GM12878 (cell line): ENCODE measurements around the gene HS3ST5. TPM values are rescaled to one million over a fixed set of nuclear protein-coding genes. Genes with fewer than 3 reads are reported as not detected.

ENCODE experiments used
- ATAC-seq: fragments of 200-7000 bp; cut with Tn5 transposase; 3 replicates; pipeline ENCODE4 v1.9.1; 2020; ENCODE audit warnings: mild to moderate bottlenecking, moderate library complexity
- BruUV-seq: library from RNA; stranded (reverse); fragments of 400-500 nt; replicated peaks from 2 replicates; lab custom pipeline; 2021; lab: Mats Ljungman, UMichigan
- CTCF ChIA-PET: fragments of 300-600 bp; sonication (Branson Sonifier 250); formaldehyde crosslinking; extraction: SDS; loops from one replicate; lab custom pipeline; 2021; ENCODE audit warnings: inconsistent platforms; lab: Yijun Ruan, JAX
- POLR2A ChIA-PET: fragments of 350-600 bp; formaldehyde crosslinking; extraction: SDS; loops from one replicate; lab custom pipeline; 2021; ENCODE audit warnings: inconsistent platforms; lab: Charles Lee
- RAD21 ChIA-PET: fragments of 300-600 bp; sonication (Branson Sonifier 250); formaldehyde crosslinking; loops from one replicate; lab custom pipeline; 2023; ENCODE audit warnings: antibody characterized with exemption; ENCODE audit not compliant: unreplicated experiment; lab: Charles Lee
- SMC1A ChIA-PET: fragments of 300-600 bp; sonication (Branson Sonifier 250); formaldehyde crosslinking; loops from one replicate; lab custom pipeline; 2023; ENCODE audit not compliant: unreplicated experiment, uncharacterized antibody; lab: Charles Lee
- DNase-seq: peaks from one replicate; pipeline ENCODE4 v3.0.0-alpha.2; 2011; ENCODE audit warnings: low read depth, low spot score
- FAIRE-seq: peaks from 3 replicates; lab custom pipeline; 2011; peaks lifted over from hg19 to GRCh38; lab: Jason Lieb, UNC
- H2AFZ ChIP-seq: 2 replicates; pipeline ENCODE4 v1.6.0; 2011; ENCODE audit warnings: low read depth, low read length, control low read depth; ENCODE audit not compliant: control insufficient read depth
- H3K27ac ChIP-seq: 2 replicates; pipeline ENCODE4 v1.5.1; 2011; ENCODE audit warnings: control low read depth; ENCODE audit not compliant: control insufficient read depth, insufficient read depth
- H3K27me3 ChIP-seq, 2 experiments: replicated peaks in 1 of 2; 2 replicates each; pipeline versions ENCODE4 v1.6.0 to v1.6.1; 2011; ENCODE audit warnings: low read length in 1 of 2; ENCODE audit not compliant: control insufficient read depth in 2 of 2, insufficient read depth in 2 of 2
- H3K36me3 ChIP-seq, 2 experiments: 2 replicates each; pipeline ENCODE4 v1.5.1; 2011; ENCODE audit warnings: low read length in 1 of 2; ENCODE audit not compliant: control insufficient read depth in 2 of 2, insufficient read depth in 2 of 2
- H3K4me1 ChIP-seq: 2 replicates; pipeline ENCODE4 v1.6.1; 2011; ENCODE audit warnings: mild to moderate bottlenecking, low read length, moderate library complexity, mixed read lengths; ENCODE audit not compliant: control insufficient read depth, insufficient read depth
- H3K4me2 ChIP-seq: 2 replicates; pipeline ENCODE4 v1.6.0; 2011; ENCODE audit warnings: control low read depth; ENCODE audit not compliant: control insufficient read depth, insufficient read depth
- H3K4me3 ChIP-seq: fragments of 200-600 bp; sonication (generic); 2 replicates; pipeline ENCODE4 v1.5.1; 2016
- H3K79me2 ChIP-seq: 2 replicates; pipeline ENCODE4 v1.6.0; 2011; ENCODE audit warnings: low read length; ENCODE audit not compliant: control insufficient read depth, insufficient read depth
- H3K9ac ChIP-seq: 2 replicates; pipeline ENCODE4 v1.8.0; 2011; ENCODE audit warnings: low read length, control low read depth, mixed read lengths; ENCODE audit not compliant: control insufficient read depth, insufficient read depth
- H3K9me3 ChIP-seq: replicated peaks from 3 replicates; pipeline ENCODE4 v1.5.1; 2011; ENCODE audit warnings: mild to moderate bottlenecking, low read length; ENCODE audit not compliant: control insufficient read depth, insufficient read depth
- H4K20me1 ChIP-seq: 2 replicates; pipeline ENCODE4 v1.6.0; 2011; ENCODE audit not compliant: control insufficient read depth, insufficient read depth
- BACH1 ChIP-seq: fragments of 450-650 bp; IDR thresholded peaks from 2 replicates; pipeline ENCODE4 v1.6.1; 2017; ENCODE audit warnings: mild to moderate bottlenecking, borderline replicate concordance
- CBX3 ChIP-seq: fragments of 200-600 bp; sonication (generic); IDR thresholded peaks from 2 replicates; pipeline ENCODE4 v1.6.1; 2016; ENCODE audit warnings: low read depth, borderline replicate concordance
- CHD2 ChIP-seq: IDR thresholded peaks from 2 replicates; pipeline ENCODE4 v1.6.1; 2011; ENCODE audit warnings: low read depth, low read length, improper control_type of control experiment, borderline replicate concordance
- CREB1 ChIP-seq: IDR thresholded peaks from 2 replicates; pipeline ENCODE4 v1.6.1; 2012; ENCODE audit warnings: low read depth, mild to moderate bottlenecking, inconsistent platforms
- EZH2 ChIP-seq: IDR thresholded peaks from 2 replicates; pipeline ENCODE4 v1.6.1; 2012; ENCODE audit warnings: low read depth, mild to moderate bottlenecking, control low read depth, inconsistent platforms, low read length, borderline replicate concordance; ENCODE audit not compliant: control insufficient read depth
- GATAD2B ChIP-seq: fragments of 450-650 bp; conservative IDR thresholded peaks from 2 replicates; pipeline ENCODE4 v1.6.1; 2017; ENCODE audit warnings: low read depth, mild to moderate bottlenecking, moderate library complexity
- MEF2A ChIP-seq: IDR thresholded peaks from 2 replicates; pipeline ENCODE4 v1.6.1; 2011; ENCODE audit warnings: low read depth, mild to moderate bottlenecking, low read length, moderate library complexity; ENCODE audit not compliant: insufficient read depth
- PML ChIP-seq: IDR thresholded peaks from 2 replicates; pipeline ENCODE4 v1.6.1; 2012; ENCODE audit warnings: low read length, inconsistent platforms
- POLR2AphosphoS2 ChIP-seq: IDR thresholded peaks from 2 replicates; pipeline ENCODE4 v1.6.1; 2011; ENCODE audit warnings: low read depth, mild to moderate bottlenecking, low read length, improper control_type of control experiment, moderate library complexity
- RAD51 ChIP-seq: fragments of 450-650 bp; IDR thresholded peaks from 2 replicates; pipeline ENCODE4 v1.6.1; 2016; ENCODE audit warnings: moderate library complexity, mild to moderate bottlenecking, inconsistent platforms
- RELA ChIP-seq: fragments of 450-650 bp; IDR thresholded peaks from 2 replicates; pipeline ENCODE4 v1.8.0; 2014; ENCODE audit warnings: borderline replicate concordance; ENCODE audit not compliant: partially characterized antibody
- RFX5 ChIP-seq: IDR thresholded peaks from 2 replicates; pipeline ENCODE4 v1.6.1; 2011; ENCODE audit warnings: low read depth, low read length, improper control_type of control experiment
- SUPT20H ChIP-seq: IDR thresholded peaks from 2 replicates; pipeline ENCODE4 v1.6.1; 2011; ENCODE audit warnings: low read depth, mild to moderate bottlenecking, low read length, moderate library complexity, borderline replicate concordance; ENCODE audit not compliant: control insufficient read depth
- ZNF24 ChIP-seq: fragments of 450-650 bp; IDR thresholded peaks from 2 replicates; pipeline ENCODE4 v1.6.1; 2017; ENCODE audit warnings: antibody characterized with exemption, mild to moderate bottlenecking
- ZNF384 ChIP-seq: IDR thresholded peaks from 2 replicates; pipeline ENCODE4 v1.6.1; 2012; ENCODE audit warnings: low read depth, mild to moderate bottlenecking, low read length, improper control_type of control experiment, borderline replicate concordance
- WGBS: methylation state at CpG from one replicate; pipeline ENCODE4 v1.1.6; 2016; ENCODE audit warnings: low lambda C conversion rate; ENCODE audit not compliant: insufficient replicate concordance, insufficient coverage; ENCODE audit errors: missing lambda C conversion rate; 5-methylcytosine and 5-hydroxymethylcytosine counted together
- in situ Hi-C: fragments of 300-500 bp; cut with MboI; formaldehyde crosslinking; loops from 9 replicates; pipeline ENCODE4 v1.14.3; 2018; ENCODE audit warnings: mixed read lengths
- intact Hi-C: fragments of 100-400 bp; cut with micrococcal nuclease; formaldehyde crosslinking; loops from one replicate; pipeline ENCODE4 v1.14.2; 2022; ENCODE audit not compliant: unreplicated experiment
- polyA plus RNA-seq, 11 experiments: library from polyadenylated mRNA; depleted of rRNA in 4 of 11; unstranded in 6 of 11; stranded (reverse) in 5 of 11; fragments of >200 nt; fragmentation: Nextera tagmentation in 4 of 11; fragmentation: Illumina TruSeq in 1 of 11; extraction: Ambion mirVana in 4 of 11; extraction: Trizol in 1 of 11; gene quantifications; 1 replicate in 1 of 11; 2 replicates in 10 of 11; pipeline versions ENCODE4 v1.2.1 to v1.2.3, GENCODE V29; 2011 to 2016; ENCODE audit warnings: inconsistent platforms in 2 of 11, missing spikeins in 2 of 11, low read depth in 1 of 11
- total RNA-seq, 4 experiments: library from RNA; depleted of rRNA in 3 of 4; stranded (reverse); fragments of >200 nt in 3 of 4; fragmentation: Illumina TruSeq in 1 of 4; extraction: Trizol in 1 of 4; gene quantifications; 2 replicates each; pipeline versions ENCODE4 v1.2.1 to v1.2.3, GENCODE V29; 2013 to 2021
- TF ChIP-seq, protein P1 (sequence below): IDR thresholded peaks from 2 replicates; pipeline ENCODE4 v1.6.1; 2011; ENCODE audit warnings: borderline replicate concordance, low read depth, mild to moderate bottlenecking, moderate library complexity, low read length; ENCODE audit not compliant: insufficient read depth, poor library complexity, severe bottlenecking
- TF ChIP-seq, protein P2 (sequence below): fragments of 450-650 bp; IDR thresholded peaks from 2 replicates; pipeline ENCODE4 v1.6.1; 2014; ENCODE audit warnings: mild to moderate bottlenecking

HS3ST5 gene
- total and polyA plus RNA-seq, 10 of the 15 experiments (the other 5 are each of a cell fraction or from before 2014, with no cell fraction given) = 0.04 TPM; not detected in 9

- Histone ChIP-seq H3K27ac (no peak overlapping the region), H2AFZ (no peak overlapping the region), H4K20me1 (no peaks in the 10 kb centered on the region), H3K9ac (no peak overlapping the region), H3K79me2 (no peaks in the 10 kb centered on the region), H3K36me3 (no peaks in the 10 kb centered on the region), H3K9me3 (no peaks in the 10 kb centered on the region), H3K27me3 (peaks cover 10 to 19% of the 10 kb centered on the region in 2 experiments), H3K4me3 (no peak overlapping the region), H3K4me1 (no peaks in the 10 kb centered on the region), H3K4me2 (no peak overlapping the region)
- DNase-seq (no peak), ATAC-seq (no peak), FAIRE-seq (no peak)
- ChIA-PET SMC1A (no interaction called here), CTCF (no interaction called here), POLR2A (no interaction called here), RAD21 (no interaction called here)
- intact Hi-C loops = no loop called here
- 0% methylated on average over 2 of the region's 2 CpGs for WGBS
- no TSS peak for BruUV-seq
- in situ Hi-C loops = no loop called here
- no peak for TF ChIP-seq CBX3
- no peak for TF ChIP-seq RAD51
- TF ChIP-seq CREB1 = no peak
- no peak for TF ChIP-seq ZNF24
- TF ChIP-seq, protein P1, sequence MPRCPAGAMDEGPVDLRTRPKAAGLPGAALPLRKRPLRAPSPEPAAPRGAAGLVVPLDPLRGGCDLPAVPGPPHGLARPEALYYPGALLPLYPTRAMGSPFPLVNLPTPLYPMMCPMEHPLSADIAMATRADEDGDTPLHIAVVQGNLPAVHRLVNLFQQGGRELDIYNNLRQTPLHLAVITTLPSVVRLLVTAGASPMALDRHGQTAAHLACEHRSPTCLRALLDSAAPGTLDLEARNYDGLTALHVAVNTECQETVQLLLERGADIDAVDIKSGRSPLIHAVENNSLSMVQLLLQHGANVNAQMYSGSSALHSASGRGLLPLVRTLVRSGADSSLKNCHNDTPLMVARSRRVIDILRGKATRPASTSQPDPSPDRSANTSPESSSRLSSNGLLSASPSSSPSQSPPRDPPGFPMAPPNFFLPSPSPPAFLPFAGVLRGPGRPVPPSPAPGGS = no peak
- TF ChIP-seq EZH2 = no peak
- TF ChIP-seq RFX5 = no peak
- no peak for TF ChIP-seq MEF2A
- no peak for TF ChIP-seq RELA
- TF ChIP-seq CHD2 = no peak
- no peak for TF ChIP-seq BACH1
- no peak for TF ChIP-seq GATAD2B
- no peak for TF ChIP-seq POLR2AphosphoS2
- TF ChIP-seq, protein P2, sequence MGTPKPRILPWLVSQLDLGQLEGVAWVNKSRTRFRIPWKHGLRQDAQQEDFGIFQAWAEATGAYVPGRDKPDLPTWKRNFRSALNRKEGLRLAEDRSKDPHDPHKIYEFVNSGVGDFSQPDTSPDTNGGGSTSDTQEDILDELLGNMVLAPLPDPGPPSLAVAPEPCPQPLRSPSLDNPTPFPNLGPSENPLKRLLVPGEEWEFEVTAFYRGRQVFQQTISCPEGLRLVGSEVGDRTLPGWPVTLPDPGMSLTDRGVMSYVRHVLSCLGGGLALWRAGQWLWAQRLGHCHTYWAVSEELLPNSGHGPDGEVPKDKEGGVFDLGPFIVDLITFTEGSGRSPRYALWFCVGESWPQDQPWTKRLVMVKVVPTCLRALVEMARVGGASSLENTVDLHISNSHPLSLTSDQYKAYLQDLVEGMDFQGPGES = no peak
- TF ChIP-seq ZNF384 = no peak
- no peak for TF ChIP-seq PML
- no peak for TF ChIP-seq SUPT20H
Measured at GRCh38 chr6:114343782-114344144, 940 bp upstream of the HS3ST5 start.
